HG03378 (cell line): ENCODE data around the gene CMYA5.

Experiments
- ATAC-seq: cut with Tn5 transposase; IDR thresholded peaks from one replicate; pipeline ENCODE4 v1.9.1; 2021; ENCODE audit warnings: mild to moderate bottlenecking, moderate library complexity; ENCODE audit not compliant: unreplicated experiment

CMYA5 gene

DNA sequence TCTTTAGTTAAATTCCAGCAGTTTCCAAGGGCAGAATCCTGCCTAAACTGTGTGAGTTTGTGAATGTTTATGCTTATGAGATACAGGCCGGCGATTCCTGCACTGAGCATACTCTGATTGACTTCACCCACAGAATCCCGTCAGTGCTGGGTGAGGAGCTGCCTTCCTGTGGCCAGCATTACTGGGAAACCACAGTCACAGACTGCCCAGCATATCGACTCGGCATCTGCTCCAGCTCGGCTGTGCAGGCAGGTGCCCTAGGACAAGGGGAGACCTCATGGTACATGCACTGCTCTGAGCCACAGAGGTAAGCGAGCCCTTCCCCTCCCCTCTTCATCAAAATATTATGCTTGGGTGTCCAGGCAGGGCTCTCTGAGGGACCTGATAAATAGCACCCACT, 103.7 kb downstream of the CMYA5 start:
- no peak for ATAC-seq

DNA sequence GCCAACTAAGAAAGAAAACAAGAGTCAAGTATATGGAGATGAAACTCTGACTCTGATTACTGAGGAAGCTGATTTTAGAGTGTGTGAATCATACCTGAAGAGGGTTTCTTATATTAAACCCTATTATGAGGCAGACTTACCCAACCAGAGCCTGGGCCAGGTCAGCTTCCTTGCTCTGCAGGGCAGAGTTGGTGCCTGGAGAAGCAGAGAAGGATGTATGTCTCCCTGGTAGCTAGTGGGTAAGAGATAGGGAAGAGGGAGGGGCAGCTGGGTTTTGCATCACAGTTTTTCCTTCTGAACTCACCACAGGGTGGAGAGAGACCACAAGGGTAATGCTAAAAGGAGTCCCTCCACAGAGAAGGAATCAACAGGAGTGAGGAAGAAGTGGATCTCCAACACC, 104.1 kb downstream of the CMYA5 start:
- no peak for ATAC-seq

DNA sequence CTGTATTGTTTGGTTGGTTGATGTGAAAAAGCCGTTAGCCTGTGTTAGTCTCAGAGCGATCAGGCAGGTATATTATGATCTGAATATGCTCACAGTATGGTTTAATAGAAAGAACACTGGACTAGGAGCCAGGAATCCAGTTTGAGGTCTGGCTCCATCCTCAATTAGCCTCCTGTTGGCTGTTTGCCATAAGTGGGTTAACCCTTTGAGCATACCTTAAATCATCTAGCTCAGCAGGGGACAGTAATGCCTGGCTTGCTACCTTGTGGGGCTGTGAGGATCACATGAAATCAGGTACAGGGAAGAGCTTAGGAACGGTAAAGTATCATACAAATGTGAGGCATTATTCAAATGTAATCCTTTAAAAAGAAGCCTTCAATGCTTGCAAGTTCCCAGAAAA, 104.7 kb downstream of the CMYA5 start:
- no peak for ATAC-seq

DNA sequence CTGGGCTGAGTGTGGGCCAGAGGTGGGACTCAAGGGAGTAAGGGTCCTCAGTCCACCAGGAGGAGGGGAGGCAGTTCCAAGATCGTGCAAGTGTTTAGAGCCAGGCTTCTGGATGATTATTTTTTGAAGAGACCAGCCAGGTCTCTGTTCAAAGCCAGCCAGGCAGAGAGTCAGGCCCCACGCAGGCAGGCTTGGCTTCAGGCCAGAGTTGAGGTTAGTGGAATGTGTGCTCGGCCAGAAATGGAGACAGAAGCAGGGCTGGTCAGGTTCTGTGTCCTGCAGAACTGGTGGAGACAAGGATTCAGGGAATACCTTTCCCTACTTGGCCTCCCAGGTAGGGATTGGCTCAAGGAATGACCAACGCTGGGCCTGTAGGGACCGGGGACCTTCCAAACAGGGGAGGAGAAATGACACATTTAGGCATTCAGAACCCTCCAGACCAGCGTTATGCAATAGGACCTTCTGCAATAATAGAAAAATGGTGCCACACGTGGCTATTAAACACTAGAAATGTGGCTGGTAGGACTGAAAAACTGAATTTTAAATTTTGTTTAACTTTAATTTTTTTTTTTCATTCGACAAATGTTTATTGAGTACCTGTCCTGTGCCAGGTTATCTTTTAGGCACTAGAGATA, 106.2 kb downstream of the CMYA5 start:
- no peak for ATAC-seq

DNA sequence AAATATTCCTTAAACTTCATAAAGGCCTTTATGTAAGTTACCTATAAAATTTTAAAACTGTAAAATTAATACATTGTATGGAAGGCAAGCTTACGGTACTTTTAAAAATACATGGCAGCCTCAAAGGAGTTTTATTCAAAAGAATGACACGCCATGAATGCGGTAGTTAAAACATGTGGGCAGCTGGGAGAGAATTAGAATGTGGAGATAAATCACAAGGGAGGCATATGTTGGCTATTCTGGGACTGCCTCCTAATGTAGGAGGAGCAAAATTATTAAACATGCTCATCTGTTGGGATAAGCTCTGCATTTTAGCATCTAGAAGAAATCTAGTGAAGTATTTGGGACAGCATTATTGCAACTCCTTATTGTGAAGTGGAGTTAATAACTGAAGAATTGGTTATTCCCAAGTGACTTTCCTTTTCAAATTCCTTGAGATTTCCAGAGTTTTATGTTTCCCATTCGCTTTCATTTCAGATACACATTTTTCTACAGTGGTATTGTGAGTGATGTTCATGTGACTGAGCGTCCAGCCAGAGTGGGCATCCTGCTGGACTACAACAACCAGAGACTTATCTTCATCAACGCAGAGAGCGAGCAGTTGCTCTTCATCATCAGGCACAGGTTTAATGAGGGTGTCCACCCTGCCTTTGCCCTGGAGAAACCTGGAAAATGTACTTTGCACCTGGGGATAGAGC, 109.4 kb downstream of the CMYA5 start:
- ATAC-seq, result no peak

DNA sequence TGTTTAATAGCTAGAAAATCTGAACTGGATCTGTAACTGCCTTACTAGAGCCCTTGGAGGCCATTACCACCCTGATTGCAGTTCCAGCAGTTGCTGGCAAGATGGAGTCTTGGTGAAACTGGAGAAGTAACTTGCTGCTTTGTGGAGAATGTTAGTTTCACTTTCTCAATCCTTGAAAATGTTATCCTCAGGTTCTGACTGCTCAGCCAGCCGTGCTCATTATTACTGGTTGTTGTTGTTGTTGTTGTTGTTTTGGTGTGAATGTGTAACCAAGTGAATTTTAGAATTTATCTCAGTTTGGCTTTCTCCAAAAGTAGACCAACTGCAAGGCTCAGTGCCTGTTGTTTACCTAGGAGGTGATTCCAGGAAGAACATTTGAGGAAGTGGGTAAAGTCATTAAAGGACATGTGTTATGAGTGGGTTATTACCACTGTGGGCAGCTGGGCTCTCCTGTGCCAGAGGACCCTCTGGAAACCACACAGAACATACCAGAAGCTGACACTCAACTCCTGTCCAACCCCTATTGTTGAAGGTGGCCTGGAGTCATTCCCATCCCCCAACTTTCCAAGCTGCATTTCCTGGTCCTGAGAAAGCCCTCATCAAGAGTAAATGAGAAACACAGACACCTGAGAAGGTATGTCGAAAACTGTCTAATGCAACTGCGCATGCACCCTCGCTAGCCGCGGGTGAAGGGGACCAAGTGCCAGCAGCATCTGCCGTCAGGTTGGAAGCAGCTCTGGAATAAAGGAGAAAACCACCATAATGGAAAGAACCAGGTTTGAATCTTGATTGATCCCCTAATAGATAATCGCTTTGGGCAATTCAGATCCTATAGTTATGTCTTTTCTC, 111.6 kb downstream of the CMYA5 start:
- no peak for ATAC-seq

DNA sequence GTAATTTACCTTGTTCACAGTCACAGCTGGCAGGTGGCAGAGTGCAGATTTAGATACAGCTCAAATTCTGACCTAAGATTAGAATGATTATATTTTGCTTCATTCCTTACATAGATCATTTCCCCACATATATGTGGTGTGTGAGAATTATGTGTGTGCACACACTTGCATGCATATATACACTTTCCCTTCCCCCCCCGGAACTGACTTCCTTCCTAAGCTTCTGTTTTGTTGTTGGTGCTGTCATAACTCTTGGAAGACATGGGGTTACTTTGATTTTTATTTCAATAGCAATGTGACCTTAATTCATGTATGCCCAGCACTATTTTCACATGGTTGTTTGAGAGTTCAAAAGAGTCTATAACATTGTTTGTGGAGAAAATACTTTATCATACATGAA, 112.8 kb downstream of the CMYA5 start:
- no peak for ATAC-seq

DNA sequence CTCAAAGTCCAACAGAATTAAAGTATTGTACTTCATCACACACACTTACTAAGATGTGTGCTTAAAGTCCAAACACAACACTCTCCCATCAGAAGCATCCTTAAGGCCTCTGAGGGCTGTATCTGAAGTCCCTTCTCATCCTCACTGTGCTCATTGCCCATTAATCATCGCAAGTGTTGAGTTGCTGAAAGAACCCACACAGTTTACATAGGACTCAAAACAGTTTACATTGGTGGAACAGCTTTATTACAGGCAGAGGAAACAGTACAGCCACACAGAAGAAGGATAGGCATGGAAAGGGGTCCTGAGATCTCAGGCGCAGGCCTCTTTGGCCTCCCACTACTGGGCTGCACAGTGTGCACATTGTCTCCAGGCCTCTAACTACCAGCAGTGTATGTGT, 113.4 kb downstream of the CMYA5 start:
- ATAC-seq, result no peak

DNA sequence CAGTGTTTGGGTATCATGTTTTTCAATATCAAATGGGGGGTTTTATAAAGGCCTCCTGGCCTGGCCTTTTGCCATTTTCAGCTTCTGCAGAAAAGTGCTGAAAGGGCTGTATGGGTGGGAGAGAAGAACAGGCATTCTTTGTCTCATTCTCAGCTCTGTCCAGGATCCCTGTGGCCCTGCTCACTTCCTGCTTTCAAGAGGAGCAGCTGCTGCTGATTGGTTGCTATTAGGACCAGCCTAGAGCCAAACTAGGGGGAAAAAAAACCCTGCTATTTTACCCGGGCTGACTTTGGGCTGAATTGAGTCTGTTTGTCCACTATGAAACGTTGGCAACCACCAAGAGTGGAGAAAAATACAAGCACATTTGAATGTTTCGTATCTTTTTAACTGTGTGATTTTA, 117.1 kb downstream of the CMYA5 start:
- ATAC-seq, result no peak

DNA sequence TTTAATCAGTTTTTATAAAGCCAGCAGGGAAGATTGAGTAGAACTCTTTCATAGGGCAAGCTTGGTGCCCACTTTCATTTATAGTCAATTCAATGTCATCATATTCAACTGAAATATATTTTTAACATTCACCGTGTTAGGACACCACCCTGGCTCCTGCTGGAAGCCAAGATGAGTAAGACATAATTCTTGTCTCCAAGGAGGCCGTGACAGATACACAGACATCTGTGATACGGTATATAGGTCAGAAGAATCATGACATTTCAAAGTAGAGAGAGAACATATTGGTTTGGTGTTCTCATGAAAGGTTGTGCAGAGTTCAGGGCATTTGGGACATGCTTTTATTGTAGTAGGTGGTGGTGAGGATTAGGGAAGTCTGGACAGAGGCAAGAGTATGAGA, 120.1 kb downstream of the CMYA5 start:
- no peak for ATAC-seq

DNA sequence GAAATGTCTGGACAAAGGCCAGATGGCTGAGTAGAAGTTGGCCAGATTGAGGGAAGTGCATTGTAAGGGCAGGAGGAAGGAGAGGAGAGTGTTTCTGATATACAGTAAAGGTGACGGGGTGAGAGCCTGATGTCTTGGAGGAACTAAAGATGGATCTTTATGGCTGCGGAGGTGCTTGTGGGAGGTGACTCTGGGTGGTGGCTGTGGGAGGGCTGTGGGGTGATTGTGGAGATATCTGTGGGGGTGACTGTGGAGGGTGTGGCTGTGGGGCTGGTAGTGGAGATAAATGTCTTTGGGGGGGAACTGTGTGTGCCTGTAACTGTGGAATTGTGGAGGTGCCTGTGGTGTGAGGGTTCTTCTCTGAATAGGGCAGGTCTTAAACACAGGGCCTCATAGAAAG, 121.4 kb downstream of the CMYA5 start:
- ATAC-seq, result no peak

DNA sequence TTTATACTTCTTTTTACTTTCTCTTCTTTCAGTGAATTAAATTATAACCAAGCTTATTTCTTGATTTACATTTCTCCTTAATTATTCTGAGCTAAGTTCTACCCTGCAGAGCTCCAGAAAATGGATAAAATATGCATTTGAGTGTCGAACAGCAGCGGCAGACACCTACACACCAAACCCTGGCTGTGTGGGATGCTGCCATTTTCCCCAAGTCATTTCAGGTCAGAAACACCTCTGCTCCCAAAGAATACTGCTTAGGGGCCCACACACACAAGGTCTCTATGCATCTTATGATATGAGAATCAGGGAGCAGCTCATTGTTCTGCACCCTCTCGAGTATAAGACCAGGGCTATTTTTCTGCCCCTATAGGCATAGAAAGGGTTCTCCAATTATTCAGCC, 122.3 kb downstream of the CMYA5 start:
- no peak for ATAC-seq

DNA sequence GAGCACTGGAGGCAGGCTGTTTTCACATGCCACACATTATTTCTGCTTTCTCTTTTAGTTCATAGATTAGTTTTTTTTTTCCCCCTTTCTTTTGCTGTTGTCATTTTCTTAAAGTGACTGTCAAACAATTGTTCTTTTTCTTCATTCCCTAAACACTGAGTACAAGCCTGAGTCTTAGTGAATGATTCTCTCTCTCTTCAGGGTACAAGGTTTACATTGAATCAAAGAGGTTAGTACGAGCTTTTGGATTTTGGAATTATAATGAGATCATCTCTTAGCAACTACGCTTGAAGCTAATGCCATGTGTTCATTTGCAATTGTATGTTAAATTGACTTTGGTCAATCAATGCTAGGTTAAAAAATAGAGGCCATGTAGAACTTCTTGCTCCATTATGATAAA, 125.1 kb downstream of the CMYA5 start:
- no peak for ATAC-seq

DNA sequence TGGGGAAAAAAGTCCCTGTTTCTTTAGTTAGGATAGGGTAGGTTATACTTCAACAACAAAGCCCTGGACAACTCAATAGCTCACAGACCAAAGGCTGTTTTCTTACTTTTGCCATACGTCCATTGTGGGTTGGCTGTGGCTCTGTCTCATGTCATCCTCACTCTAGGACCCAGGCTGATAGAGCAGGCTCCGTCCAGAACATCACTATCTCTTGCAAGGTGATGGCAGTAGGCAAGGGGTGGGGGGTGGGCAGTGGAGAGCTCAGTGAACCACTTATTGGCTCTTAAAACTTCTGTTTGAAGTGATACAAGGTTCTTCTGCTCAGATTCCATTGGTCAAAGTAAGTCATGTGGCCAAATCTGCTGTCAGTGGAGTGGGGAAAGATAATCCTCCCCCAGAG, 126.4 kb downstream of the CMYA5 start:
- ATAC-seq, result no peak

DNA sequence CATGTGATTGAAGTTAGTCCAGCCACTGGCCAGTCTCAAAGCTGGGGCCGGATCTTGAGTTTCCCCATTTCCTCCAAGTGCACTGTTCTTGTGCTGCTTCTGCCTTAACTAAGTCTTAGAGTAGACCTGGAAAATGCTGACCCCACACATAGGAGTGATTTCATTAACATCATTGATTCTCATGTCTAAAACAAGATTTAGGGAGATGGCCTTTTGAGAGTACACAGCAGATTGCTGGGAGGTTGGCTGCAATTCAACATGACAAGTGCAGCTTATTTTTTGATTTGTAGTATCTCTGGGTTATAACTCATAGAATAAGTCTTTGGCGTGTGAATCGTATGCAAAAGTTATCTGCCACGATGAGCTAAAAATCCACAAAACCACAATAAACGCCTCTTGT, 131.0 kb downstream of the CMYA5 start:
- no peak for ATAC-seq

DNA sequence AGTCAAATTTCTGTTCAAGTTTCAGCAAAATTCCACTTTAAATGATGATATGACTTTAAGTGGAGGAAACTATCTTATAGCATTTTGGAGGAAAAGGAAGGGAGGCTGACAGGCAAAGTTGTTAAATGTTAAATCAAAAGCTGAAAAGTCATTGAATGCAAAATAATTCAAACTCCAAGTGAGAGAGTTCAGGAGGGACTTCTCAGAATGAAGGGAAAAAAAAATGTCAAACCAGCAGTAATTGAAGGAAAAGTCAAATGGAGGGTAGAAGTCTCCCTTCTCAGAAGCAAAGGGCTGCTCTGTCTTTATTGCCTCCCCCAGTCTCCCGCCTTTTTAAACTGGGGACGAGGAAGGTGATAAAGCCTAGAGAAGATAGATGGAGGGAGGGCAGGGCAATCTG, 134.8 kb downstream of the CMYA5 start:
- no peak for ATAC-seq

DNA sequence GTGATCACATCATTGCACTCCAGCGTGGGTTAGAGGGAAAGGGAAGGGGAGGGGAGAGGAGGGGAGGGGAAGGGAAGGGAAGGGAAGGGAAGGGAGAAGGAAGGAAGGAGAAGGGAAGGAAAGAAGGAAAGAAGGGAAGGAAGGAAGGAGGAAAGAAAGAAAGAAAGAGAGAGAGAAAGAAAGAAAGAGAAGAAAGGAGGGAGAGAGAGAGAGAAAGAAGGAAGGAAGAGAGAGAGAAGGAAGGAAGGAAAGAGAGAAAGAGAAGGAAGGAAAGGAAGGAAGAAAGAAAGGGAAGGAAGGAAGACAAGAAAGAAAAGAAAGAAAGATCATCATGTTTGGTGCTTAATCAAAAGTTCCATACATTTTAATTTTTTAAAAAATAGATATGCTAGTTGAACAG, 136.2 kb downstream of the CMYA5 start:
- no peak for ATAC-seq

DNA sequence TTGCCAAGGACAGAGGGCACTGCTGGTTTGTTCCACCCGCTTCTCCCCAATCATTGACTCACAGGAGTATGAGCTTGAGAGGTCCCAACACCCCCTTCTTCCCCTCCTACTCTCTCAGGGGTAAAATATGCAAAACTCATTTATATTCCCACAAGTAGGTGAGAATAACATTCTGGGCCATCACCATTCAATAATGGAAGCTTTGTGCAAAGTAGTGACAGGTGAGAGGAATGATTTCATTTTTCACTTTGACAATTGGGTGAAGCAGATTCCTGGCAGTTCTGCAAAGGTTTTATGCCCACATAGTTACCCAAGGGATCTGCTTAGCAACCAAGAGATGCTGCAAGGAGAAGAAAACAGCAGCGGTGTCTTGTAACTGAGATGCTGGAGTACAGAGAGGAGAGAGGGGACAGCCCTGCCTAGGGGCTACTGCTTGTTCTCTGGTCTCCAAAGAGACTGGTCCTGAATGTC, 137.6 kb downstream of the CMYA5 start:
- ATAC-seq, result no peak

DNA sequence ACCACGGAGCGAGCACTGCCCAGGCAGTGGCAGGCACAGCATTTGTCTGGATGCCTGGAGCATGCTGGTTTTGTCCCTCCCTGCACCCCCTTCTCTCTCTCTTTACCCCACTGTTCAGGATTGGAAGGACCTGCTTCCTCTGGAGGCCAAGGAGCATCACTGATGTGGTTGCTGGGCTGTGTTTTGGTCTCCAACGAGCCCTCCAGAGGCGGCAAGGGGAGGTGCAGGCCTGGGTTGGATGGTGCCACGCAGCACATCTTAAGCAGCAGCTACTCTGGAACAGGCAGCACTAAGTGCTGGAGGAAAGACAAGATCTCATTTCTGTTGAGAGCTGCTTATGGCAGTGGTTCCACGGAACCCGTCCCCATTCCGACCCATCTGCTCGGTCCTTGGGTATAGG, 139.6 kb downstream of the CMYA5 start:
- ATAC-seq, result no peak

DNA sequence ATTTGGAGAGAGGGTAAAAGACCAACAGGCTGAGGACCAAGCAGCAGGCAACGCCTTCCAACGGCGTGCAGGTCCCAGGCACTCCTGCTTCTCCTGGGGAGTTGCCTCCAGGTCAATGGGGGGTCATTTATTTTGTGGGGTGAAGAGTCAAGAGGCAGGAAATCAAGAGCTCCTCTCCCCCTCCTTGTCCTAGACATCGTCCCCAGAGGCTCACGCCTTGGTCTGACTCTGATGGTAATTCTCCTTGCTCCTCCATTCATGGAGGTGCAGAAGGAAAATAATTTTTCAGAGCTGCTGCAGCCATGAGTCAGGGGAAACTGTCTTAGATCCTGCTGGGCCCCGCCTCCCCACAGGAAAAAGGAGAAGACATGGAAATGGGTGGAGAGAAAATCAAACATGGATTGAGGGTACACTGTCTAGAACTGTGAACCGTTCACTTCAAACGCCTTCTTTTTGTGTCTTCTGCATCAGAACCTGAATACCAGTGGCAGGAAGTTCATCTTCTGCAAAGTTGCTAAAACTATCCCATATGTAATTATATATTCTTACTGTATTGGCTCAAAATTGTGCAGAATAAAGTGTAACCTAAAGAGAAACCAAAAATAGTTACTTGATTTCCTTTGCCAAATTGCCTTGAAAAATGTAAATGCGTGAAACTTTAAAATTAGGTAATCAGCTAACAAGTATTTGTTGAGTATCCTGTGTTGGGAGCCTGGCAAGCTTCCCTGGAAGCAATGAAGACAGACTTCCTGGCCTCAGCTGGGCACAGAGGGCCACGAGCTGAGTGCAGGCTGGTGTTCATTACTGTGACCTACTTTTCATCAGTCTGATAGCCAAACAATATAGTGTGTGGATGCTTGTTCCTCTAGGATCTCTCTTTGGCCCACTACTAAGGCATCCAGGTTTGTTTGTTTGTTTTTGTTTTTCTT, 142.0 kb downstream of the CMYA5 start:
- no peak for ATAC-seq

DNA sequence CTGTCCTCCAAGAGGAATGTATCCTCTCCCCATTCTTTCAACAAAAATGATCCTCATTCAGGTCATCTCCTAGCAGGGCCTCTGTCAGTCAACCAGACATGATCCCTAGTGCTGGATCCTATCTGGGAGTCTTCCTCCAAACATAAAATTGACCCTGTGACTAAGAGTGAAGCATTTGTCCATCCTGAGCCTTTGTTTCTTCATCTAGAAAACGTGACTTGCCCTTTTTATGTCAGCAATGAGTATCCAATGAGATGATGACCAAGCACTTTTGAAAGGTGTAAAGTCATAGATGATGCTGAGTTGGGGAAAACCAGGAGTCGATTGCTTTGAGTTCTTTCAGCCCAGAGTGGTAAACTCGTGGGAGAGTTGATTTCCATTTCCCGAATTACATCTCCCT, 143.3 kb downstream of the CMYA5 start:
- ATAC-seq, result no peak
